NT2/D1 (cell line): ENCODE data around the gene UFL1.

Source experiments
- SUZ12 ChIP-seq: IDR thresholded peaks from 2 replicates; pipeline ENCODE4 v1.6.1; 2011; ENCODE audit not compliant: insufficient read length, insufficient read depth; ENCODE audit errors: extremely low read depth
- YY1 ChIP-seq: IDR thresholded peaks from 2 replicates; pipeline ENCODE4 v1.6.1; 2011; ENCODE audit not compliant: insufficient read length, insufficient read depth
- ZNF274 ChIP-seq: IDR thresholded peaks from 2 replicates; pipeline ENCODE4 v1.6.1; 2011; ENCODE audit warnings: mild to moderate bottlenecking, low read depth, low read length

DNA sequence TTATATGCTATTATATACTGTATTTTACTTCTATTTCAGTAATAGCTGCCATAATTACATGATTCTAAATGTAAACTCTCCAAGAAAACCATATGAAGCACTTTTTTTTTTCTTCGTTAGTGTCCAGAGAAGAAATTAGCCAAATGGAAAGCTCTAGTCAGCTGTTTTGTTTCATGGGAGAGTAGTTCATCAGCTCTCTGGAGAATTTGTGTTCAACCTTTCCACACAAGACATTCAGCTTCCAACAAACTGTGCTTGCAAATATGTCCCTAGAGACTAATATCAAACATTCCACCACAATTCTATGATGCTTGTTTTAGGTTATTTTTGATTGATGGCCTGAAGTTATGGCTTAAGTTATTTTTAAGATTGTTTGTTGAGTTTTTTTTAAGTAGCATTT is 60.8 kb downstream of the UFL1 start:
- TF ChIP-seq SUZ12, result no peak
- TF ChIP-seq ZNF274, result no peak
- TF ChIP-seq YY1, result no peak
